ENCODE measurements around the gene NHS. TPM values are rescaled to one million over a fixed set of nuclear protein-coding genes. Genes with fewer than 3 reads are reported as not detected.

NHS gene
- total RNA-seq, 2 donors from 2014 or later: 6.0 to 7.3 TPM

DNA sequence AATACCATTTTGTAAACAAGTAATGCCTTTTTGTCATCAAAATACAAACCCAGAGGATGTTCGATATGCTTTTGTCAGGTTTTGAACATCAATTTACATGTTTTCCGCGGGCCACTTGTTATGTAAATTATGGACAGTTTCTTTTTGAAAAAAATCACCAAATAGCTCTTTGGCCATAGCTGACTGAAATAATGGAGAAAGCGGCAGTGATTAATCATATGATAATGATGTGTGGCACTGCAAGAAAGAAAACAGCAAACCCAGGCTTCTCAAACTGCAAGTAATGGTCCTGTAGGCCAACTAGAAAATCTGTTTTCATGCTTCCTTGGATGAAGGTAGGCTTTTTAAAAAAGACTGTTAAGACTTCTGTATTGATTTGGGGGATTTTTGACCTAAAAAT is 346.7 kb downstream of the NHS start:
- H3K9me3 ChIP-seq (ENCODE audit: control insufficient read depth, low read length): no peaks in the 10 kb centered on the region
- no peaks in the 10 kb centered on the region for H3K27me3 ChIP-seq (ENCODE audit: control insufficient read depth, insufficient read depth, low read length, poor library complexity, severe bottlenecking)
- Mint-ChIP-seq H3K4me3 (no peak overlapping the region), H3K36me3 (ENCODE audit: low read depth) (no peaks in the 10 kb centered on the region), H3K27ac (no peak overlapping the region), H3K9me3 (no peaks in the 10 kb centered on the region), H3K27me3 (ENCODE audit: insufficient read depth) (no peaks in the 10 kb centered on the region), H3K4me1 (peaks cover 14% of the 10 kb centered on the region)
- no peaks in the 10 kb centered on the region for H3K36me3 ChIP-seq (ENCODE audit: control insufficient read depth, insufficient read depth, low read length)
- H3K4me1 ChIP-seq (ENCODE audit: control insufficient read depth, insufficient read depth, low read length): no peaks in the 10 kb centered on the region
- H3K9ac ChIP-seq (ENCODE audit: extremely low read depth, low read length, poor library complexity, severe bottlenecking): no peak overlapping the region
- 87% methylated on average over 4 of the region's 4 CpGs; no CpG with 5 or more reads in 1 of the 2 experiments for WGBS, 2 experiments (ENCODE audit: insufficient coverage in 1 of 2, insufficient read length in 1 of 2)
- H3K4me3 ChIP-seq (ENCODE audit: low read length): no peak overlapping the region
- H3K27ac ChIP-seq (ENCODE audit: low read depth, low read length): peak overlapping the region; percentile 22
- TF ChIP-seq, protein P1, sequence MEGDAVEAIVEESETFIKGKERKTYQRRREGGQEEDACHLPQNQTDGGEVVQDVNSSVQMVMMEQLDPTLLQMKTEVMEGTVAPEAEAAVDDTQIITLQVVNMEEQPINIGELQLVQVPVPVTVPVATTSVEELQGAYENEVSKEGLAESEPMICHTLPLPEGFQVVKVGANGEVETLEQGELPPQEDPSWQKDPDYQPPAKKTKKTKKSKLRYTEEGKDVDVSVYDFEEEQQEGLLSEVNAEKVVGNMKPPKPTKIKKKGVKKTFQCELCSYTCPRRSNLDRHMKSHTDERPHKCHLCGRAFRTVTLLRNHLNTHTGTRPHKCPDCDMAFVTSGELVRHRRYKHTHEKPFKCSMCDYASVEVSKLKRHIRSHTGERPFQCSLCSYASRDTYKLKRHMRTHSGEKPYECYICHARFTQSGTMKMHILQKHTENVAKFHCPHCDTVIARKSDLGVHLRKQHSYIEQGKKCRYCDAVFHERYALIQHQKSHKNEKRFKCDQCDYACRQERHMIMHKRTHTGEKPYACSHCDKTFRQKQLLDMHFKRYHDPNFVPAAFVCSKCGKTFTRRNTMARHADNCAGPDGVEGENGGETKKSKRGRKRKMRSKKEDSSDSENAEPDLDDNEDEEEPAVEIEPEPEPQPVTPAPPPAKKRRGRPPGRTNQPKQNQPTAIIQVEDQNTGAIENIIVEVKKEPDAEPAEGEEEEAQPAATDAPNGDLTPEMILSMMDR (conservative IDR thresholded peaks at IDR 0.05): no peak
- no peak for DNase-seq

DNA sequence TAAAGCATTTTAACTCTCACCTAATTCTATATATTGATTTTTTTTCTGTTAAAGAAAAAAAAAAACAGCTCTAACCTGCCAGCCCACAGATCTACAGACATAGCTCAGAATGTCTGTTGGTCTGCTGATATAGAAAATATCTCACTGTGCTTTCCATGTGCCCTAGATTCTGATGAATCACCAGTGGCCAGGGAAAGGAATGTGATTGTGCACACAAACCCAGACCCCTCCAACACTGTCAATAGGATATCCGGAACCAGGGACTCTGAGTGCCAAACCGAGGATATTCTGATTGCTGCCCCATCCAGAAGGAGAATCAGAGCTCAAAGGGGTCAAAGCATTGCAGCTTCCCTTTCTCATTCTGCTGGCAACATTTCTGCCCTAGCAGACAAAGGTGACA is 350.2 kb downstream of the NHS start:
- TF ChIP-seq, protein P1 (conservative IDR thresholded peaks at IDR 0.05): no peak
- no peaks in the 10 kb centered on the region for H3K9me3 Mint-ChIP-seq
- H3K27me3 ChIP-seq (ENCODE audit: control insufficient read depth, insufficient read depth, low read length, poor library complexity, severe bottlenecking): no peaks in the 10 kb centered on the region

DNA sequence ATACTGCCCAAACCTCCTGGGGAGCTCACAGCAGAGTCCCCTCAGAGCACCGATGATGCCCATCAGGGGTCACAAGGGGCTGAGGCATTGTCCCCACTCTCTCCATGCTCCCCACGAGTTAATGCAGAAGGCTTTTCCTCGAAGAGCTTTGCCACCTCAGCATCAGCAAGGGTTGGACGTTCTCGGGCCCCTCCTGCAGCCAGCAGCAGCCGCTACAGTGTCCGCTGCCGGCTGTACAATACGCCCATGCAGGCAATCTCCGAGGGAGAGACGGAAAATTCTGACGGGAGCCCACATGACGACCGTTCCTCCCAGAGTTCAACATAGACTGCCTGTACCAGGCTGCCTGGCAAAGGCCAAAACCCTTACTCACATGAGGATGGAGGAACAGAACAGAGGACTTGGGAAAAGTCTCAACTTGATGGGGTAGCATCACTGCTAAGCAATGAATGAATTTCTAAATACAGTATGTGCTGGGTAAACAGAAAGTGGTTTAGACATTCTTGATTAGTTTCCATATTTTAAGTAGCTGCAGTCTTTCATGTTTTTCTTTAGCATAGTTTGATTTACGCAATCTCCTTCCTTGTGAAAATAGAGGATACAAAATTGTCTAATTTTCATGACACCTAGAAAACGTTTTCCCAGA is 357.3 kb downstream of the NHS start:
- Histone ChIP-seq H3K4me1 (ENCODE audit: control insufficient read depth, insufficient read depth, low read length) (no peaks in the 10 kb centered on the region), H3K4me3 (ENCODE audit: low read length) (no peak overlapping the region), H3K27me3 (ENCODE audit: control insufficient read depth, insufficient read depth, low read length, poor library complexity, severe bottlenecking) (no peaks in the 10 kb centered on the region), H3K27ac (ENCODE audit: low read depth, low read length) (no peak overlapping the region), H3K9ac (ENCODE audit: extremely low read depth, low read length, poor library complexity, severe bottlenecking) (no peak overlapping the region), H3K36me3 (ENCODE audit: control insufficient read depth, insufficient read depth, low read length) (no peaks in the 10 kb centered on the region), H3K9me3 (ENCODE audit: control insufficient read depth, low read length) (no peaks in the 10 kb centered on the region)
- TF ChIP-seq, protein P1 (conservative IDR thresholded peaks at IDR 0.05): no peak
- H3K9me3 Mint-ChIP-seq: no peaks in the 10 kb centered on the region
- no peak overlapping the region for H3K27ac Mint-ChIP-seq
- no peaks in the 10 kb centered on the region for H3K27me3 Mint-ChIP-seq (ENCODE audit: insufficient read depth)
- 93% methylated on average over 15 of the region's 16 CpGs; no CpG with 5 or more reads in 1 of the 2 experiments for WGBS, 2 experiments (ENCODE audit: insufficient coverage in 1 of 2, insufficient read length in 1 of 2)
- no peak overlapping the region for H3K4me3 Mint-ChIP-seq
- peaks cover 3% of the 10 kb centered on the region for H3K36me3 Mint-ChIP-seq (ENCODE audit: low read depth)
- H3K4me1 Mint-ChIP-seq: peaks cover 5% of the 10 kb centered on the region
- DNase-seq: no peak

More for the DNA sequence above, 350.2 kb downstream of the NHS start:
- H3K4me1 ChIP-seq (ENCODE audit: control insufficient read depth, insufficient read depth, low read length): no peaks in the 10 kb centered on the region
- H3K36me3 ChIP-seq (ENCODE audit: control insufficient read depth, insufficient read depth, low read length): no peaks in the 10 kb centered on the region
- DNase-seq: no peak
- no peak overlapping the region for H3K27ac ChIP-seq (ENCODE audit: low read depth, low read length)
- no peak overlapping the region for H3K9ac ChIP-seq (ENCODE audit: extremely low read depth, low read length, poor library complexity, severe bottlenecking)
- Mint-ChIP-seq H3K27me3 (ENCODE audit: insufficient read depth) (no peaks in the 10 kb centered on the region), H3K4me1 (peaks cover 9% of the 10 kb centered on the region), H3K4me3 (no peak overlapping the region), H3K27ac (no peak overlapping the region), H3K36me3 (ENCODE audit: low read depth) (peaks cover 3% of the 10 kb centered on the region)
- H3K4me3 ChIP-seq (ENCODE audit: low read length): no peak overlapping the region
- 94% methylated on average over 2 of the region's 2 CpGs; no CpG with 5 or more reads in 1 of the 2 experiments for WGBS, 2 experiments (ENCODE audit: insufficient coverage in 1 of 2, insufficient read length in 1 of 2)
- no peaks in the 10 kb centered on the region for H3K9me3 ChIP-seq (ENCODE audit: control insufficient read depth, low read length)
